Measurements from ENCODE around the gene TTC23.
A peak's percentile ranks its signal among the peaks of the same experiment; 100 is the strongest.

The TTC23 gene

GRCh38 chr15:99100245-99101173 is 148.9 kb downstream of the TTC23 start:
- ATAC-seq (replicated peaks) (peak; percentile 42 to 52), DNase-seq (peak; percentile 28)
- Mint-ChIP-seq H3K4me3 (peak overlapping the region; percentile 34 to 46), H3K36me3 (no peaks in the 10 kb centered on the region), H3K9me3 (no peaks in the 10 kb centered on the region), H3K4me1 (peaks cover 4 to 15% of the 10 kb centered on the region in 2 donors), H3K27ac (no peak overlapping the region), H3K27me3 (peaks cover 43 to 57% of the 10 kb centered on the region in 2 donors)

- no peak overlapping the region for H3K4me3 Mint-ChIP-seq
- no peak for DNase-seq
- H3K9me3 Mint-ChIP-seq, result no peaks in the 10 kb centered on the region
- peaks cover 2 to 9% of the 10 kb centered on the region in 2 donors for H3K4me1 Mint-ChIP-seq
- no peak for ATAC-seq (replicated peaks)
- H3K27ac Mint-ChIP-seq, result no peak overlapping the region
- peaks cover 39 to 51% of the 10 kb centered on the region in 2 donors for H3K27me3 Mint-ChIP-seq
- no peaks in the 10 kb centered on the region for H3K36me3 Mint-ChIP-seq
Observed at GRCh38 chr15:99099661-99100060, 149.7 kb downstream of the TTC23 start.

- H3K27ac Mint-ChIP-seq, result no peak overlapping the region
- H3K9me3 Mint-ChIP-seq, result no peaks in the 10 kb centered on the region
- H3K36me3 Mint-ChIP-seq, result no peaks in the 10 kb centered on the region
- ATAC-seq (replicated peaks) (no peak), DNase-seq (no peak)
- no peak overlapping the region for H3K4me3 Mint-ChIP-seq
- peaks cover 37 to 50% of the 10 kb centered on the region in 2 donors for H3K27me3 Mint-ChIP-seq
- H3K4me1 Mint-ChIP-seq, result peaks cover 2 to 9% of the 10 kb centered on the region in 2 donors
Observed at GRCh38 chr15:99098991-99099390, 150.4 kb downstream of the TTC23 start.

GRCh38 chr15:99098426-99098825 is 151.0 kb downstream of the TTC23 start:
- peaks cover 33 to 45% of the 10 kb centered on the region in 2 donors for H3K27me3 Mint-ChIP-seq
- H3K4me1 Mint-ChIP-seq, result peaks cover 2 to 9% of the 10 kb centered on the region in 2 donors
- H3K4me3 Mint-ChIP-seq, result no peak overlapping the region
- ATAC-seq (replicated peaks), result no peak
- DNase-seq, result no peak
- H3K36me3 Mint-ChIP-seq, result no peaks in the 10 kb centered on the region
- no peak overlapping the region for H3K27ac Mint-ChIP-seq
- no peaks in the 10 kb centered on the region for H3K9me3 Mint-ChIP-seq

- Mint-ChIP-seq H3K9me3 (no peaks in the 10 kb centered on the region), H3K36me3 (no peaks in the 10 kb centered on the region), H3K27ac (no peak overlapping the region), H3K4me3 (no peak overlapping the region), H3K4me1 (peaks cover 2 to 9% of the 10 kb centered on the region in 2 donors), H3K27me3 (peaks cover 30 to 39% of the 10 kb centered on the region in 2 donors)
- ATAC-seq (replicated peaks), result no peak
- DNase-seq, result no peak
Observed at GRCh38 chr15:99097441-99098410, 151.7 kb downstream of the TTC23 start.

- Mint-ChIP-seq H3K27me3 (peaks cover 25 to 31% of the 10 kb centered on the region in 2 donors), H3K4me1 (peaks cover 2 to 9% of the 10 kb centered on the region in 2 donors), H3K4me3 (no peak overlapping the region), H3K27ac (no peak overlapping the region), H3K9me3 (no peaks in the 10 kb centered on the region), H3K36me3 (no peaks in the 10 kb centered on the region)
- ATAC-seq (replicated peaks) (no peak), DNase-seq (no peak)
Observed at GRCh38 chr15:99096894-99097426, 152.4 kb downstream of the TTC23 start.

GRCh38 chr15:99096173-99096893 is 153.0 kb downstream of the TTC23 start:
- ATAC-seq (replicated peaks) (no peak), DNase-seq (no peak)
- Mint-ChIP-seq H3K4me1 (peaks cover 2 to 9% of the 10 kb centered on the region in 2 donors), H3K27me3 (peaks cover 19 to 25% of the 10 kb centered on the region in 2 donors), H3K4me3 (no peak overlapping the region), H3K9me3 (no peaks in the 10 kb centered on the region), H3K36me3 (no peaks in the 10 kb centered on the region), H3K27ac (no peak overlapping the region)

GRCh38 chr15:99095626-99096025 is 153.8 kb downstream of the TTC23 start:
- Mint-ChIP-seq H3K4me1 (peaks cover 4 to 13% of the 10 kb centered on the region in 2 donors), H3K9me3 (no peaks in the 10 kb centered on the region), H3K27ac (no peak overlapping the region), H3K27me3 (peaks cover 18 to 22% of the 10 kb centered on the region in 2 donors), H3K4me3 (no peak overlapping the region), H3K36me3 (no peaks in the 10 kb centered on the region)
- no peak for DNase-seq
- ATAC-seq (replicated peaks), result no peak

- Mint-ChIP-seq H3K9me3 (no peaks in the 10 kb centered on the region), H3K27me3 (peaks cover 1 to 5% of the 10 kb centered on the region in 2 donors), H3K27ac (no peak overlapping the region), H3K4me3 (no peak overlapping the region), H3K4me1 (peaks cover 8 to 15% of the 10 kb centered on the region in 2 donors), H3K36me3 (no peaks in the 10 kb centered on the region)
- ATAC-seq (replicated peaks) (no peak), DNase-seq (no peak)
Observed at GRCh38 chr15:99092554-99093172, 156.7 kb downstream of the TTC23 start.

- Mint-ChIP-seq H3K36me3 (no peaks in the 10 kb centered on the region), H3K4me1 (peaks cover 8 to 15% of the 10 kb centered on the region in 2 donors), H3K27ac (no peak overlapping the region), H3K27me3 (peaks cover 0 to 5% of the 10 kb centered on the region in 2 donors), H3K4me3 (no peak overlapping the region), H3K9me3 (no peaks in the 10 kb centered on the region)
- ATAC-seq (replicated peaks) (no peak), DNase-seq (no peak)
Observed at GRCh38 chr15:99090938-99091337, 158.4 kb downstream of the TTC23 start.

GRCh38 chr15:99090011-99090699 is 159.2 kb downstream of the TTC23 start:
- peaks cover 8 to 15% of the 10 kb centered on the region in 2 donors for H3K4me1 Mint-ChIP-seq
- H3K27me3 Mint-ChIP-seq, result peaks cover 0 to 5% of the 10 kb centered on the region in 2 donors
- peak overlapping the region; percentile 89 for H3K27ac Mint-ChIP-seq
- no peaks in the 10 kb centered on the region for H3K36me3 Mint-ChIP-seq
- peak; percentile 99 to 100 for ATAC-seq (replicated peaks)
- DNase-seq, result peak; percentile 73
- no peaks in the 10 kb centered on the region for H3K9me3 Mint-ChIP-seq
- H3K4me3 Mint-ChIP-seq, result peak overlapping the region; percentile 31 to 60

GRCh38 chr15:99087405-99087943 is 161.9 kb downstream of the TTC23 start:
- H3K9me3 Mint-ChIP-seq, result no peaks in the 10 kb centered on the region
- no peak overlapping the region for H3K4me3 Mint-ChIP-seq
- peaks cover 0 to 2% of the 10 kb centered on the region in 2 donors for H3K36me3 Mint-ChIP-seq
- H3K27ac Mint-ChIP-seq, result no peak overlapping the region
- DNase-seq (no peak), ATAC-seq (replicated peaks) (no peak)
- H3K27me3 Mint-ChIP-seq, result peaks cover 4 to 11% of the 10 kb centered on the region in 2 donors
- peaks cover 8 to 15% of the 10 kb centered on the region in 2 donors for H3K4me1 Mint-ChIP-seq

Data from stimulated activated naive B cell treated with anti-CD40 and anti-IgM and Interleukin-4, amounts not matched to agents 10 μg/mL and 1 μg/mL and 100 μg/mL, for 72 hours (primary cell).